ENCODE results near the gene RLF. TPM values are rescaled to one million over a fixed set of nuclear protein-coding genes. Genes with fewer than 3 reads are reported as not detected.
"Not testable (repeated sequence)": the region's sequence is repeated elsewhere in the genome, so short reads cannot be mapped to it uniquely, and the experiment has no call there.

Gene RLF
- total RNA-seq, 3 donors from 2014 or later (not counting 1 experiment from before 2014, with no cell fraction given) = 25.6 to 29.7 (median 26.7) TPM

DNA sequence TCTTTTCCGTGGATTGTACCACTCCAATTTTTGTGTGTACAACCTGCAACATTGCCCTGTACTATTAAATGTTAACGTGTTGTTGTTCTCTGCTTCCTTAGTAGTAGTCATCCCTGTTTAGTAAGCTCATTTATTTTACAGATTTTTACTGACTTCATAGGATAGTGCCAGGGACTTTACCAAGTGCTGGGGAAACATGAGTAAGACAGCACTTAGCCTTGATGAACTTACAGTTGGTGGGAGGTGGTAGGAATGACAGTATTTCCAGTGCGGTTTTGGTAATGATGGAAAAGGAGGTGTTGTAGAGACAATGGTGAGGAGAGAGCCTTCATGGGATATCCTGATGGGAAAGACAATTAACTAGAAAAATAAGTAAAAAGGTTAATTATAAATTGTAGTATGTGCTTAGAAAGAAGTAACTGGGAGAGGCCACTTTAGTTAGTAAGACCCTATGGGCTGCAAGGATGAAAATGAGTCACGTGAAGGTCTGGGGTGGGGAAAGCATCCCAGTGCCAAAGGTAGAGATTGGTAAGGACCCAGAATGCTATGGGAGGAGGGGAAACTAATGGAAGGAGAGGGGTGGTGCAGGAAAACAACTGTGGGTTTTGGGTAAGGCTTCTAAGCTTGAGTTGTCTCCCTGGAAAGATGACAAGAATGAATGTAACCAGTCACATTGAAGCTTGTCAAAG lies 1.7 kb downstream of the RLF start:
- no peaks in the 10 kb centered on the region for H3K9me3 Mint-ChIP-seq
- H3K27me3 Mint-ChIP-seq (ENCODE audit: low read depth in 2 of 2) = no peaks in the 10 kb centered on the region
- WGBS (ENCODE audit: insufficient coverage) = 22% methylated on average over 3 of the region's 4 CpGs
- no peak overlapping the region for H3K4me3 Mint-ChIP-seq
- Histone ChIP-seq H3K9me3 (ENCODE audit: control insufficient read depth, insufficient read depth, low read length) (no peaks in the 10 kb centered on the region), H3K4me1 (ENCODE audit: control insufficient read depth, insufficient read depth, low read length) (peaks cover 11% of the 10 kb centered on the region), H3K27ac (ENCODE audit: low read length) (no peak overlapping the region), H3K36me3 (ENCODE audit: control insufficient read depth, insufficient read depth, low read length) (no peaks in the 10 kb centered on the region), H3K27me3 (ENCODE audit: control insufficient read depth, insufficient read depth, low read length) (no peaks in the 10 kb centered on the region), H3K4me3 (ENCODE audit: low read length) (peak overlapping the region; percentile 91)
- intact Hi-C loops (cut with micrococcal nuclease) = loop anchor here (5.0 kb wide), 1 partner anchor 94 kb away; the partner anchor contains the start of gene ZMPSTE24
- no peak for ATAC-seq
- peaks cover 17 to 30% of the 10 kb centered on the region in 2 donors for H3K4me1 Mint-ChIP-seq
- H3K36me3 Mint-ChIP-seq = no peaks in the 10 kb centered on the region
- TF ChIP-seq, protein P1, sequence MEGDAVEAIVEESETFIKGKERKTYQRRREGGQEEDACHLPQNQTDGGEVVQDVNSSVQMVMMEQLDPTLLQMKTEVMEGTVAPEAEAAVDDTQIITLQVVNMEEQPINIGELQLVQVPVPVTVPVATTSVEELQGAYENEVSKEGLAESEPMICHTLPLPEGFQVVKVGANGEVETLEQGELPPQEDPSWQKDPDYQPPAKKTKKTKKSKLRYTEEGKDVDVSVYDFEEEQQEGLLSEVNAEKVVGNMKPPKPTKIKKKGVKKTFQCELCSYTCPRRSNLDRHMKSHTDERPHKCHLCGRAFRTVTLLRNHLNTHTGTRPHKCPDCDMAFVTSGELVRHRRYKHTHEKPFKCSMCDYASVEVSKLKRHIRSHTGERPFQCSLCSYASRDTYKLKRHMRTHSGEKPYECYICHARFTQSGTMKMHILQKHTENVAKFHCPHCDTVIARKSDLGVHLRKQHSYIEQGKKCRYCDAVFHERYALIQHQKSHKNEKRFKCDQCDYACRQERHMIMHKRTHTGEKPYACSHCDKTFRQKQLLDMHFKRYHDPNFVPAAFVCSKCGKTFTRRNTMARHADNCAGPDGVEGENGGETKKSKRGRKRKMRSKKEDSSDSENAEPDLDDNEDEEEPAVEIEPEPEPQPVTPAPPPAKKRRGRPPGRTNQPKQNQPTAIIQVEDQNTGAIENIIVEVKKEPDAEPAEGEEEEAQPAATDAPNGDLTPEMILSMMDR (IDR thresholded peaks at IDR 0.05) = no peak
- no peak overlapping the region for H3K27ac Mint-ChIP-seq
- DNase-seq = no peak

DNA sequence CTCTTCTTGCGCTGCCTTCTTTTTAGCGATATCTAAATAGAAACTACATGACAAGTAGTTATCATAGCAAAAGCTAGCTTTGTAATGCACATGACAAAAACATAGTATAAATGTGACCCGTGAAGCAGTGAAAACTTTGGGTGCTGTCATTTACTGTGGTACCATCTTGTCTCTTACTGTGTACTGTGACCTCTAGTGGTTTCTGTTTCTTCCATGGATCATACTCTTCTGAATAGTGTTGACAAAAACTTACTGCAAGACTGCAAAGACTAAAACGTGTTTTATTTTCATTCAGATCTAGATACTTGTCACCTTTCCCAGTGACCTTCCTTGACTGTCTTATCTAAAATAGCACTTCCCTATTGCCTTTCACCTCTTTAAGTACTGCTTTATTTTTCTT lies 6.1 kb downstream of the RLF start:
- Mint-ChIP-seq H3K27me3 (ENCODE audit: low read depth in 2 of 2) (no peaks in the 10 kb centered on the region), H3K27ac (peak overlapping the region in 1 of 2 donors; percentile 51), H3K4me3 (no peak overlapping the region), H3K4me1 (peaks cover 10 to 23% of the 10 kb centered on the region in 2 donors), H3K36me3 (no peaks in the 10 kb centered on the region), H3K9me3 (no peaks in the 10 kb centered on the region)
- TF ChIP-seq, protein P1 (IDR thresholded peaks at IDR 0.05) = no peak
- intact Hi-C loops (cut with micrococcal nuclease) = no loop called here
- no peak overlapping the region for H3K27ac ChIP-seq (ENCODE audit: low read length)
- H3K9me3 ChIP-seq (ENCODE audit: control insufficient read depth, insufficient read depth, low read length) = no peaks in the 10 kb centered on the region
- H3K4me3 ChIP-seq (ENCODE audit: low read length) = no peak overlapping the region
- no peaks in the 10 kb centered on the region for H3K27me3 ChIP-seq (ENCODE audit: control insufficient read depth, insufficient read depth, low read length)
- ATAC-seq (no peak), DNase-seq (no peak)
- H3K4me1 ChIP-seq (ENCODE audit: control insufficient read depth, insufficient read depth, low read length) = peaks cover 10% of the 10 kb centered on the region
- H3K36me3 ChIP-seq (ENCODE audit: control insufficient read depth, insufficient read depth, low read length) = no peaks in the 10 kb centered on the region
- 81% methylated on average over 4 of the region's 4 CpGs for WGBS (ENCODE audit: insufficient coverage)

DNA sequence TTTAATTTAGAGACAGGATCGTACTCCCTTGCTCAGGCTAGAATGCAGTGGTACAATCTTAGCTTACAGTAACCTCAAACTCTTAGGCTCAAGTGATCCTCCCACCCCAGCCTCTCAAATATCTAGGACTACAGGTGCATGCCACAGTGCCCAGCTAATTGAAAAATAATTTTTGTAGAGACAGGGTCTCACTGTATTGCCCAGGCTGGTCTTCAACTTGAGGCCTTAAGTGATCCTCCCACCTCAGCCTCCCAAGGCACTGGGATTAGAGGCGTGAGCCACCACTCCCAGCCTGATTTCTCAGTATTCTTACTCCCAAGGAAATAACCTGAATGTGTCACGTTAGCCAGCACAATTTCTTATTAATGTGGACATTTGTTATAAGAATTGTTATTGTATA lies 9.8 kb downstream of the RLF start:
- no peak overlapping the region for H3K4me3 Mint-ChIP-seq
- no peaks in the 10 kb centered on the region for H3K36me3 Mint-ChIP-seq
- H3K9me3 Mint-ChIP-seq = no peaks in the 10 kb centered on the region
- Histone ChIP-seq H3K4me3 (ENCODE audit: low read length) (no peak overlapping the region), H3K27me3 (ENCODE audit: control insufficient read depth, insufficient read depth, low read length) (no peaks in the 10 kb centered on the region), H3K36me3 (ENCODE audit: control insufficient read depth, insufficient read depth, low read length) (no peaks in the 10 kb centered on the region), H3K9me3 (ENCODE audit: control insufficient read depth, insufficient read depth, low read length) (no peaks in the 10 kb centered on the region), H3K4me1 (ENCODE audit: control insufficient read depth, insufficient read depth, low read length) (peaks cover 13% of the 10 kb centered on the region), H3K27ac (ENCODE audit: low read length) (no peak overlapping the region)
- TF ChIP-seq, protein P1 (IDR thresholded peaks at IDR 0.05) = no peak
- no peak overlapping the region for H3K27ac Mint-ChIP-seq
- H3K27me3 Mint-ChIP-seq (ENCODE audit: low read depth in 2 of 2) = no peaks in the 10 kb centered on the region
- WGBS (ENCODE audit: insufficient coverage) = 100% methylated on average over 1 of the region's 3 CpGs
- ATAC-seq (no peak), DNase-seq (no peak)
- intact Hi-C loops (cut with micrococcal nuclease) = no loop called here
- peaks cover 10 to 24% of the 10 kb centered on the region in 2 donors for H3K4me1 Mint-ChIP-seq

DNA sequence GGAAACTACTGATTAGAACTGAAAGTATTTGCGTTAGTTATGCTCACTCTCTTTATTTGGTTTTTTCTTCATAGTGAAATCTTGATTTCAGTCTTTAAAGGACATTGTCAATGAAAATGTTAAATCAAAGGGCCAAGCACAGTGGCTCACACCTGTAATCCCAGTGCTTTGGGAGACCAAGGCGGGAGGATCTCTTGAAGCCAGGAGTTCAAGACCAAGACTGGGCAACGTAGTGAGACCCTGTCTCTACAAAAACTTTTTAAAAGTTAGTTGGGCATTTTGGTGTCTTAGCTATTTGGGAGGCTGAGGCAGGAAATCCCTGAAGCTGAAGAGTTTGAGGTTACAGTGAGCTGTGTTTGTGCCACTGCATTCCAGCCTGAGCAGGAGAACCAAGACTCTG lies 13.6 kb downstream of the RLF start:
- ATAC-seq = no peak
- WGBS (ENCODE audit: insufficient coverage) = 93% methylated on average over 3 of the region's 3 CpGs

DNA sequence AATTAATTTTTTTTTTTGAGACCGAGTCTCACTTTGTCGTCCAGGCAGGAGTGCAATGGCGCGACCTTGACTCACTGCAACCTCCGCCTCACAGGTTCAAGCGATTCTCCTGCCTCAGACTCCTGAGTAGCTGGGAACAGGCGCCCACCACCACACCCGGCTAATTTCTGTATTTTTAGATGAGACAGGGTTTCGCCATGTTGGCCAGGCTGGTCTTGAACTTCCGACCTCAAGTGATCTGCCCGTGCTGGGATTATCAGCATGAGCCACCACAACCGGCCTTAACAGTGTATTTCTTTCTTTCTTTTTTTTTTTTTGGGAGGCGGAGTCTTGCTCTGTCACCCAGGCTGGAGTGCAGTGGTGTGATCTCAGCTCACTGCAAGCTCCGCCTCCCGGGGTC lies 15.8 kb downstream of the RLF start:
- H3K27me3 ChIP-seq (ENCODE audit: control insufficient read depth, insufficient read depth, low read length); H3K27ac Mint-ChIP-seq; H3K4me3 ChIP-seq (ENCODE audit: low read length); H3K4me1 ChIP-seq (ENCODE audit: control insufficient read depth, insufficient read depth, low read length); H3K36me3 Mint-ChIP-seq; DNase-seq; H3K4me3 Mint-ChIP-seq; intact Hi-C loops (cut with micrococcal nuclease); ATAC-seq; H3K27me3 Mint-ChIP-seq (ENCODE audit: low read depth in 2 of 2); H3K9me3 Mint-ChIP-seq; H3K27ac ChIP-seq (ENCODE audit: low read length); H3K9me3 ChIP-seq (ENCODE audit: control insufficient read depth, insufficient read depth, low read length); H3K36me3 ChIP-seq (ENCODE audit: control insufficient read depth, insufficient read depth, low read length): not testable (repeated sequence)
- H3K4me1 Mint-ChIP-seq = peaks cover 33 to 49% of the 10 kb centered on the region in 2 donors
- 95% methylated on average over 15 of the region's 15 CpGs for WGBS (ENCODE audit: insufficient coverage)

More for the DNA sequence above, 13.6 kb downstream of the RLF start:
- Histone ChIP-seq H3K27me3 (ENCODE audit: control insufficient read depth, insufficient read depth, low read length) (no peaks in the 10 kb centered on the region), H3K27ac (ENCODE audit: low read length) (no peak overlapping the region), H3K4me3 (ENCODE audit: low read length) (no peak overlapping the region), H3K9me3 (ENCODE audit: control insufficient read depth, insufficient read depth, low read length) (no peaks in the 10 kb centered on the region), H3K4me1 (ENCODE audit: control insufficient read depth, insufficient read depth, low read length) (peaks cover 13% of the 10 kb centered on the region), H3K36me3 (ENCODE audit: control insufficient read depth, insufficient read depth, low read length) (no peaks in the 10 kb centered on the region)
- intact Hi-C loops (cut with micrococcal nuclease) = no loop called here
- no peak for DNase-seq
- no peaks in the 10 kb centered on the region for H3K36me3 Mint-ChIP-seq
- no peaks in the 10 kb centered on the region for H3K27me3 Mint-ChIP-seq (ENCODE audit: low read depth in 2 of 2)
- no peaks in the 10 kb centered on the region for H3K9me3 Mint-ChIP-seq
- H3K4me1 Mint-ChIP-seq = peaks cover 21 to 37% of the 10 kb centered on the region in 2 donors
- H3K27ac Mint-ChIP-seq = no peak overlapping the region
- TF ChIP-seq, protein P1 (IDR thresholded peaks at IDR 0.05) = no peak
- no peak overlapping the region for H3K4me3 Mint-ChIP-seq

Data from natural killer cell (primary cell).